GM10248 (cell line): ENCODE measurements around the gene VAV2.

Experiments used
- CTCF ChIA-PET: fragments of 300-600 bp; sonication (Branson Sonifier 250); formaldehyde crosslinking; extraction: SDS; loops from one replicate; lab custom pipeline; 2021; ENCODE audit warnings: antibody characterized with exemption; lab: Yijun Ruan, JAX
- POLR2A ChIA-PET: fragments of 350-650 bp; sonication (Branson Sonifier 250); formaldehyde crosslinking; extraction: SDS; loops from one replicate; lab custom pipeline; 2020; ENCODE audit warnings: antibody characterized with exemption; lab: Yijun Ruan, JAX
- DNase-seq: peaks from one replicate; pipeline ENCODE4 v3.0.0; 2012; ENCODE audit errors: extremely low spot score
- CTCF ChIP-seq: IDR thresholded peaks from 2 replicates; pipeline ENCODE4 v1.5.1; 2012; ENCODE audit warnings: mild to moderate bottlenecking, low read depth; ENCODE audit errors: extremely low read depth, missing control alignments, control extremely low read depth

Gene VAV2

GRCh38 chr9:133948561-133949485, 43.3 kb downstream of the VAV2 start:
- no peak for TF ChIP-seq CTCF
- POLR2A ChIA-PET: no interaction called here
- no peak for DNase-seq
- CTCF ChIA-PET: interaction anchor here (0.6 to 4.4 kb wide), 3 partner anchors 8 to 46 kb away, joined by 3 to 18 read pairs (median 3); no protein-coding TSS in a partner anchor

GRCh38 chr9:133948131-133948530, 44.0 kb downstream of the VAV2 start:
- CTCF ChIA-PET: interaction anchor here (0.6 to 4.4 kb wide), 2 partner anchors 9 to 46 kb away, joined by 3 to 18 read pairs; no protein-coding TSS in a partner anchor
- DNase-seq: no peak
- TF ChIP-seq CTCF: no peak
- POLR2A ChIA-PET: no interaction called here

GRCh38 chr9:133946840-133947486, 45.2 kb downstream of the VAV2 start:
- TF ChIP-seq CTCF: no peak
- ChIA-PET CTCF (interaction anchor here (0.7 to 4.6 kb wide), 8 partner anchors 9 to 79 kb away, joined by 3 to 18 read pairs (median 4); partner anchors contain the start of gene BRD3OS), POLR2A (interaction anchor here (1.5 kb wide), 1 partner anchor 8 kb away, joined by 7 read pairs; no protein-coding TSS in a partner anchor)
- no peak for DNase-seq

- ChIA-PET POLR2A (interaction anchor here (1.5 kb wide), 1 partner anchor 9 kb away, joined by 7 read pairs; no protein-coding TSS in a partner anchor), CTCF (interaction anchor here (0.7 to 4.6 kb wide), 10 partner anchors 10 to 80 kb away, joined by 3 to 18 read pairs (median 4); partner anchors contain the start of gene BRD3OS)
- DNase-seq: no peak
- TF ChIP-seq CTCF: no peak
Observed at GRCh38 chr9:133945977-133946753, 46.0 kb downstream of the VAV2 start.

- CTCF ChIA-PET: interaction anchor here (1.0 to 4.6 kb wide), 9 partner anchors 10 to 80 kb away, joined by 3 to 18 read pairs (median 4); partner anchors contain the start of gene BRD3OS
- no peak for TF ChIP-seq CTCF
- POLR2A ChIA-PET: interaction anchor here (1.5 kb wide), 1 partner anchor 10 kb away, joined by 7 read pairs; no protein-coding TSS in a partner anchor
- peak; percentile 89 for DNase-seq
Observed at GRCh38 chr9:133945314-133945975, 46.7 kb downstream of the VAV2 start.
